ENCODE measurements around the gene TPPP.

DNA sequence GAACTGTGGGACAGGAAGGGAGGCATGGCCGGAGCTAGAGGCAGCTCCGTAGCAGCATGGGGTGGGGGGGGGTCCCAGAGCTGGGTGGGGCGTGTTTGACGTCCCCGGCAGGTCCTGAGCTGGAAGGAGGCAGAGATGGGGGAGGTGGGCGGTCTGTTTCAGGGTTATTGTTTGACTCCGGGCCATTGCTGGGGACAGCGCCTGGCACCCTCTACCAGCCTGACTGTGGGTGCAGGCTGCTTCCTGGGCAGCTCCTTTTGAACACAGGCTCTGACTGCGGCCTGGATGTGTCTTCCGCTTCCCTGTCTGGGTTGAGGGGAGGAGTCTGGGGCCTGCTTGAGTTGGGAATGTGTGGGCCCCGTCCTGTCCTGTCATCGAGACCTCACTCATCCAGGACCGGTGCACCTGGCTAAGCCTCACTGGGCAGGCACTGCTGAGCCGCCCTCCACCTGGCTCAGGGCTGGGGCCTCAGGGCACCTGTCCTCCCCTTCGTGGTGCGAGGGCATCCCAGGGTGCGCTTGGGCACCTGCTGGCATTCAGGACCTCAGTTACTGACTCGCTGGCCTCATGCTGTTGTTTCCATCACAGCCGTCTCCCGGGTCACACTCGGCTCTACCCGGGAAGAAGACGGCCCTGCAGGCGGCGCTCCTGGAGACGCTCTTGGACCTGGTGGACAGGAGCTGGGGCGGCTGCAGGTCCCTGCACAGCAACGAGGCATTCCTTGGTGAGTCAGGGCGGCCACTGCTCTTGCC lies 54.5 kb downstream of the TPPP start:
- TF ChIP-seq, protein P1, sequence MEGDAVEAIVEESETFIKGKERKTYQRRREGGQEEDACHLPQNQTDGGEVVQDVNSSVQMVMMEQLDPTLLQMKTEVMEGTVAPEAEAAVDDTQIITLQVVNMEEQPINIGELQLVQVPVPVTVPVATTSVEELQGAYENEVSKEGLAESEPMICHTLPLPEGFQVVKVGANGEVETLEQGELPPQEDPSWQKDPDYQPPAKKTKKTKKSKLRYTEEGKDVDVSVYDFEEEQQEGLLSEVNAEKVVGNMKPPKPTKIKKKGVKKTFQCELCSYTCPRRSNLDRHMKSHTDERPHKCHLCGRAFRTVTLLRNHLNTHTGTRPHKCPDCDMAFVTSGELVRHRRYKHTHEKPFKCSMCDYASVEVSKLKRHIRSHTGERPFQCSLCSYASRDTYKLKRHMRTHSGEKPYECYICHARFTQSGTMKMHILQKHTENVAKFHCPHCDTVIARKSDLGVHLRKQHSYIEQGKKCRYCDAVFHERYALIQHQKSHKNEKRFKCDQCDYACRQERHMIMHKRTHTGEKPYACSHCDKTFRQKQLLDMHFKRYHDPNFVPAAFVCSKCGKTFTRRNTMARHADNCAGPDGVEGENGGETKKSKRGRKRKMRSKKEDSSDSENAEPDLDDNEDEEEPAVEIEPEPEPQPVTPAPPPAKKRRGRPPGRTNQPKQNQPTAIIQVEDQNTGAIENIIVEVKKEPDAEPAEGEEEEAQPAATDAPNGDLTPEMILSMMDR (IDR thresholded peaks at IDR 0.05; ENCODE audit: insufficient read depth, low read length, poor library complexity, severe bottlenecking), result no peak
- no peak for TF ChIP-seq EZH2phosphoT487 (conservative IDR thresholded peaks at IDR 0.05; ENCODE audit: low read length)
